Activated naive CD8-positive, alpha-beta T cell (primary cell): ENCODE data around the gene GRK1.

Experiments used
- H3K27ac Mint-ChIP-seq: one replicate; pipeline ENCODE4 v1.8.0; 2021; ENCODE audit warnings: mixed read lengths
- H3K27me3 Mint-ChIP-seq: one replicate; pipeline ENCODE4 v1.8.0; 2021; ENCODE audit warnings: mixed read lengths
- H3K36me3 Mint-ChIP-seq: one replicate; pipeline ENCODE4 v1.8.0; 2021; ENCODE audit warnings: mixed read lengths
- H3K4me1 Mint-ChIP-seq: one replicate; pipeline ENCODE4 v1.8.0; 2021; ENCODE audit warnings: low read depth, mixed read lengths
- H3K4me3 Mint-ChIP-seq: one replicate; pipeline ENCODE4 v1.8.0; 2021; ENCODE audit warnings: mild to moderate bottlenecking, mixed read lengths
- H3K9me3 Mint-ChIP-seq: one replicate; pipeline ENCODE4 v1.8.0; 2021; ENCODE audit warnings: low read depth, mixed read lengths

Gene GRK1

GRCh38 chr13:113754242-113754641, 87.2 kb downstream of the GRK1 start:
- Mint-ChIP-seq H3K27ac (no peak overlapping the region), H3K4me3 (no peak overlapping the region), H3K27me3 (peaks cover 15% of the 10 kb centered on the region), H3K9me3 (no peaks in the 10 kb centered on the region), H3K36me3 (no peaks in the 10 kb centered on the region), H3K4me1 (peaks cover 8% of the 10 kb centered on the region)

- Mint-ChIP-seq H3K36me3 (no peaks in the 10 kb centered on the region), H3K9me3 (no peaks in the 10 kb centered on the region), H3K4me1 (peaks cover 12% of the 10 kb centered on the region), H3K4me3 (no peak overlapping the region), H3K27me3 (peaks cover 19% of the 10 kb centered on the region), H3K27ac (no peak overlapping the region)
Measured at GRCh38 chr13:113754691-113755090, 87.7 kb downstream of the GRK1 start.

DNA sequence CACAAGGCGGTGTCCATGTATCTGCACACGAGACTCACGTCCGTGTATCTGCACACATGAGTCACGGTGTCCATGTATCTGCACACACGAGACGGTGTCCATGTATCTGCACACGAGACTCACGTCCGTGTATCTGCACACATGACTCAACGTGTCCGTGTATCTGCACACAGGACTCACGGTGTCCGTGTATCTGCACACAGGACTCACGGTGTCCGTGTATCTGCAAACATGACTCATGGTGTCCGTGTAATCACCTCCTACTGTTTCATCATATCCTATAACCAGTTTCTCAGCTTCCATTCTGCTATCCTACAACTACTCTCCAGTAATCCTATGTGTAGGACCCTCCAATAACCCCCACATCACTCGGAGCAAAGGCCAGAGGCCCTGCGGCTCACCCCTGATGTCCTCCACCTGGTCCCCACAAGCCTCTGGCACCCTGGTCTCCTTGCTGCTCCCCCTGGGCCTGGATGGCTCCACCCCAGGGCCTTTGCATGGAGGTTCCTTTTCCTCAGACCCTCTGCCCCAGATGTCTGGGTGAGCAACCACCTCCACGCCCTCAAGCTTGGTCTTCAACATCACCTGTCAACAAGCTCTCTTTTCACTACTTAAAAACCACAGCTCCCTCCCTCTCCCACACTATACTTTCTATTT, 89.5 kb downstream of the GRK1 start:
- Mint-ChIP-seq H3K27me3 (peaks cover 30% of the 10 kb centered on the region), H3K36me3 (peaks cover 2% of the 10 kb centered on the region), H3K9me3 (no peaks in the 10 kb centered on the region)

DNA sequence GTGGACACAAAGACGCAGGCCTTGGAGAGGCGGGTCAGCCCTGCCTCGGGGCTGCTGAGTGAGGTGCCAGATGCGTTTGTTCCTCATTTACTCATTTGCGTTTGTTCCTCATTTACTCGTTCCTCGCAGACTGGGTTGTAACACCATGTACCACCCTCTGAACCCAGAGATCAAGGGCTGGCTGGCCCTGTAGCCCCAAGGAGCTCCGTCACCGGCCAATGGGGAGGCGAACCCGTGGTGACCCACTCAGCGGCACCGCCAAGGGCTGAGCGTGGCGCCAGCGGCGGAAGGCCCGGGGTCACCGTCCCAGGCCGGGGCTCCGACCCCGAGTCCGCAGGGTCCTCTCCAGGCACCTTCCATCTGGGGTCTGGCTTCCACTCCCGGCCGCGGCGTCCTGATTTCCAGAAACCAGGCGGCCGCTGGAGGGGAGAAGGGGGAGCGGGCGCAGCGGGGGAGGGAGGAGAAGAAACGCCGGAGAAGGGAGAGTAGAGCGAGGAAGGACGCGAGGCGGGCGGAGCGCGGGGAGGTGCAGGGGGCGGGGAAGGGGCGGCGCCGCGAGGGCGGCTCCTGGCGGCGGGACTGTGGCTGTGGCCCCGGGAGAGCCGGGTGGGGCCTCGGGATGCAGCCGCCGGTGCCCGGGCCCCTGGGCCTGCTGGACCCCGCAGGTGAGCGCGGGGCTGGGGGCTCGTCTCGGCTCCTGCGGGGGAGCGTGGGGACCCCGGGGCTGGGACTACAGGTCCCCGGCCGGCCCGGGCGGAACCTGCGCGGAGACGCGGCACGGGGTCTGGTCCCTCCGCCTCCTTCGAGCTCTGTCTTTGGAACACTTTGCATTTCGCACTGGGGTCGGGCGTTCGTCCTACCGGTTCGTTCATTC, 91.9 kb downstream of the GRK1 start, which contains the start of gene TMEM255B:
Gene TMEM255B, plus strand, starts transcription at position 576 of the 874 bp plus-strand sequence. Its CDS starts 44 bp downstream, at position 620.
- no peak within 1 kb of the TSS for H3K27ac Mint-ChIP-seq
- H3K36me3 Mint-ChIP-seq, result peaks cover 2% of the 10 kb centered on the region
- H3K9me3 Mint-ChIP-seq, result no peaks in the 10 kb centered on the region
- H3K4me1 Mint-ChIP-seq, result peaks cover 15% of the 10 kb centered on the region
- peak within 1 kb of the TSS; percentile 87 for H3K4me3 Mint-ChIP-seq
- H3K27me3 Mint-ChIP-seq, result peaks cover 40% of the 10 kb centered on the region

More for the DNA sequence above, 89.5 kb downstream of the GRK1 start:
- peaks cover 15% of the 10 kb centered on the region for H3K4me1 Mint-ChIP-seq
- no peak overlapping the region for H3K4me3 Mint-ChIP-seq
- H3K27ac Mint-ChIP-seq, result no peak overlapping the region

DNA sequence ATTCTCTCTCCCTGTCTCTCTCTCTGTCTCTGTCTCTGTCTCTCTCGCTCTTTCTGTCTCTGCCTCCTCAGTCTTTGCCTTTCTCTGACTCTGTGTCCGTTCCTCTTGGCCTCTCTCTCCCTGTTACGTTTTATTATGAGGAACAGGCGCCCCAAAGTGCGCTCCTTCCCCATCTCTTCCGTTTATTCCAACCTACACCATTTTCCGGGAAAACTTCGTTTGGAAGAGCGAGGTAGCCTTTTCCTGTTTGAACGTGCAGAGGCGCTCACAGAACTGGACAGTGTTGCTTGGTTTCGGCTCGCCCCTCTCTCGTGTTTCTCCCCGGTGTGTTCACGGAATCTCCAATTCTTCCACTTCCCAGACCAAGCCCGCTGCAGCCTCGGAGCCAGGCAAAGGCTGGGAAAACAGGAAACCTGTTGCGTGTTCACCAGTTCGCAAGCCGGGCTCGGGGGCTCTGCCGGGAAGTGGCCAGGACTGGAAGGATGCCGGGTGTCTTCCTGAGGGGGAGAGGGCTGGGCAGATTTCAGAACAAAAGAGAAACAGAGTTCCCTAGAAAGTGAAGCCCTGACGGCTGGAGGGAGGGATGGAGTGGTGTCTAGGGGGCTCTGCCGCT, 92.6 kb downstream of the GRK1 start:
- Mint-ChIP-seq H3K27me3 (peaks cover 42% of the 10 kb centered on the region), H3K36me3 (peaks cover 2% of the 10 kb centered on the region), H3K4me3 (peak overlapping the region; percentile 87), H3K4me1 (peaks cover 15% of the 10 kb centered on the region), H3K27ac (no peak overlapping the region), H3K9me3 (no peaks in the 10 kb centered on the region)

DNA sequence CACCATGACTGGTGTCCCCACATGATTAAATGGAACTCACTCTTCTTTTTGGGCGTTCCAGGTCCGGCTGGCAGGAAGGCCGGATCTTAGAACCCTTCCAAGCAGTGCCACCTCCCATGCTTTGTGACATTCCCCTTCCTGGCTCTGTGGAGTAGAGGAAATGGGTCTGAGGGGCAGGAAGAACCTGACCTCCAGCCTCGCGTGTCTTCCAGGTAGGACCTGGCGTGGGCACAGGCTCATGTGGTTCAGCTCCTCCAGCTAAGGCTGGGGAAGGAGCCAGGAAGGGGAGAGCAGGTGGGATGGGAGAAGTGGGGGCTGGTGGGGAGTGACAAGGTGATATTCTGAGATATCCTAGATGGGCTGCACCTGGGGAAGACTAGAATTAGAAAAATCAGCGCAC, 94.1 kb downstream of the GRK1 start:
- H3K36me3 Mint-ChIP-seq, result peaks cover 2% of the 10 kb centered on the region
- H3K27ac Mint-ChIP-seq, result no peak overlapping the region
- H3K27me3 Mint-ChIP-seq, result peaks cover 38% of the 10 kb centered on the region
- no peak overlapping the region for H3K4me3 Mint-ChIP-seq
- H3K4me1 Mint-ChIP-seq, result peaks cover 15% of the 10 kb centered on the region
- no peaks in the 10 kb centered on the region for H3K9me3 Mint-ChIP-seq

DNA sequence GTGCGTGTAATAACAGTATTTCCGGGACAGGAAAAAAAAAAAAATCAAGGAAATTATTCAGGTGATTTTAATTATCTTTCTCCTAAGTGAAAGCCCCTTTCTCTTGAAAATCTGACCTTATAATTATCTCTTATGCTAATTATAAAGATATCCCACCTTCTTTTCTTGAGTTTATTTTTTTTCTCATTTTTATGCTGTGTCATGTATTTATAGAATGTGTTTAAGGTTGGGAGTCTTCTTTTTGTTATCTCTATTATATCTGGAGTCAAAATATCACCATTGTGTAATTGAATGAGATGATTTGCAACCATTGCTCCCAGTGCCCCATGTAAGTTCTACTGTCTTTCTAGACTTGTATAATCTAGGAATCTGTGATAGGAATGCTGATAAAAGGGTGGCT, 95.1 kb downstream of the GRK1 start:
- H3K4me3 Mint-ChIP-seq, result no peak overlapping the region
- H3K4me1 Mint-ChIP-seq, result peaks cover 13% of the 10 kb centered on the region
- H3K27ac Mint-ChIP-seq, result no peak overlapping the region
- no peaks in the 10 kb centered on the region for H3K9me3 Mint-ChIP-seq
- H3K27me3 Mint-ChIP-seq, result peaks cover 35% of the 10 kb centered on the region
- H3K36me3 Mint-ChIP-seq, result peaks cover 2% of the 10 kb centered on the region

DNA sequence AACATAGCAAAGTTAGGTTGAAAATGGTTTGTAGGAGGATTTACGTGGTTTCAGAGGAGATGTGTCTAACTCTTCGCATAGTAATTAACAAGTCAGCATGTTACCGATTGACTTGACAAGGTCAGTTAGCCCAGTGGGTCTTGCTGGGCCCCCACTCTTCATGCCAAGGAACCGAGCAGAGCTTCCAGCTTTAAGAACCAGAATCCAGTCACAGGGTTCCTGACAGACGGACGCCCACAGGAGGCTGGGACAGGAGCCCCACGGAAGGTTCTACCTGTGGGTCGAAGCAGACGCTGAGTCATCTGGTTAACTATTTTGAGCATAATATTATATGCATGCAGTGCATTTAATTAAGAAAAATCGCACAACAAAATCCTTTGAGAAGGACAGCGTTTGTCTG, 95.5 kb downstream of the GRK1 start:
- peaks cover 33% of the 10 kb centered on the region for H3K27me3 Mint-ChIP-seq

DNA sequence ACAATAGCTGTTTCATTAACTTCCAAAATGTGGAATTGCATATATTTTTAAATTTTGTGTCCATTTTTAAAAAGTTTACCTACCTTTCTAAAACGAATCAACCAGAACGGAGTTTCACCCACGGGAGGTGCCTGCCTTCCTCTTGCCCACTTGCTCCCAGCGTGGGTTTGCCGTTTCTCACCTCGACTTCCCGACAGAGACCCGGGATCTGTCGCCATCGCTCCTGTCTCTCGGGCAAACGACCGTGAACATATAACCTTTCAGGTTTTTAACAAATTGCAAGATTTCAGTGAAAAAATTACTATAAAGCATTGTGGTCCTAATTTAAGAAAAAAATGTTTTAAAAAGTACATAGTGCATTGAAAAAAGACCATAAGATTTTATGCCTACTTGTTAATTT, 96.2 kb downstream of the GRK1 start:
- Mint-ChIP-seq H3K4me3 (no peak overlapping the region), H3K27ac (no peak overlapping the region), H3K27me3 (peaks cover 29% of the 10 kb centered on the region), H3K36me3 (peaks cover 2% of the 10 kb centered on the region), H3K9me3 (no peaks in the 10 kb centered on the region), H3K4me1 (peaks cover 10% of the 10 kb centered on the region)

More for the DNA sequence above, 95.5 kb downstream of the GRK1 start:
- Mint-ChIP-seq H3K27ac (no peak overlapping the region), H3K9me3 (no peaks in the 10 kb centered on the region), H3K4me3 (no peak overlapping the region), H3K4me1 (peaks cover 10% of the 10 kb centered on the region), H3K36me3 (peaks cover 2% of the 10 kb centered on the region)

DNA sequence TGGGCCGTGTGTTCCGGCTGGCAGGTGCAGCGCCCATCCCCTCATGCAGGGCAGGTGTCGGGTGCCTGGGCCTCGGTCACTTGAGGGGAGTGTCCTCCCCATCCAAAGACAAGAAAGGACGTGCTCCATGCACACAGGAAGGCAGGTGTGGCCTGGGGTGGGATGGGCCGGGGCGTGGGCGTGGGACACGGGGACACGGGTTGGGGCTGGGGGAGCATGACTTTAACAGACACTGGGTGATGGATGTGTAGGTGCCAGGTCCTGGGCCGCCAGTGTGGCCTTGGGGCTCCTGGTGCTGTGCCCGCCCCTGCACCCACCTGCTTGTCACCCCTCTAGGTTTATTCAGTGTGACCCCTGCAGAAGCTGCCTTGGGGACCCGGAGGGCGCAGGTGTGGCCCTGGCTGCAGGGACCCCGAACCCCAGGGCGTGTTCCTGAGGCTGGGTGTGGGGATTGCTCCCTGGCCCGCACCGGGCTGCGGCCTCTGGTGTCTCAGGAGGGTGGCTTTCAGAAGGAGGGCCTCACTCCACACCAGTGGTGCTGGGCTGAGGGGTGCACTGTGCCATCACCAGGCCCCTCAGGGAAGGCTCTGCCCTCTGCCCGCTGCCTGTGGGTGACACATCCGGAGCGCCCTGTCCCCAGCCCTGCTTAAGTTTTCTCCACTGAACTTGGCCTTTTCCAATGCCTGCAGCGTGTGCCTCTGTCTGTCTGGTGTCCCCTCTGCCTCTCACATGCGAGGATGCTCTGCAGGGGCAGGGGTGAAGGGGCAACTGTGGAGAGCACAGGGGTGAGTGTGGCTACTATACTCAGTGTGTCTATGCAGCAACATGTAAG, 97.2 kb downstream of the GRK1 start:
- Mint-ChIP-seq H3K27me3 (peaks cover 26% of the 10 kb centered on the region), H3K27ac (no peak overlapping the region), H3K4me3 (no peak overlapping the region), H3K4me1 (peaks cover 7% of the 10 kb centered on the region), H3K9me3 (no peaks in the 10 kb centered on the region), H3K36me3 (peaks cover 2% of the 10 kb centered on the region)

- H3K4me3 Mint-ChIP-seq, result no peak overlapping the region
- no peaks in the 10 kb centered on the region for H3K9me3 Mint-ChIP-seq
- peaks cover 23% of the 10 kb centered on the region for H3K27me3 Mint-ChIP-seq
- no peak overlapping the region for H3K27ac Mint-ChIP-seq
- H3K4me1 Mint-ChIP-seq, result no peaks in the 10 kb centered on the region
- peaks cover 2% of the 10 kb centered on the region for H3K36me3 Mint-ChIP-seq
Measured at GRCh38 chr13:113764793-113765563, 98.0 kb downstream of the GRK1 start.

DNA sequence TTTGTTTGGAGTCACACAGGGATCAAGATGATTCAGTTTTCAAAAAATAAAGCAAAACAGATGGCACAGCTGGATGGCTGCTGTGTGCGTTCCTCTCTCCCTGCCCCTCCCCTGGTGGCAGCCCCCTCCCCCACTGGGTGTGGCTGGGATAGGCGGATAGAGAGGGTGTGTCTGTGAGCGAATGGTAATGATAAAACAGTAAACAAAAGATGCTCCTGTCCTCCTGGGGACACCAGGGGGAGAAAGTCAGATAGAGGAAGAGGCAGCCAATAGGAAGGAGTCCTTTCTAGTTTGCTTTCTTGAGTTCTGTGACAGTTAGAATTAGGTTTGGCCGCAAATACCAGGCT, 98.5 kb downstream of the GRK1 start:
- peaks cover 21% of the 10 kb centered on the region for H3K27me3 Mint-ChIP-seq
- no peak overlapping the region for H3K4me3 Mint-ChIP-seq
- no peak overlapping the region for H3K27ac Mint-ChIP-seq
- no peaks in the 10 kb centered on the region for H3K36me3 Mint-ChIP-seq
- no peaks in the 10 kb centered on the region for H3K9me3 Mint-ChIP-seq
- H3K4me1 Mint-ChIP-seq, result no peaks in the 10 kb centered on the region

DNA sequence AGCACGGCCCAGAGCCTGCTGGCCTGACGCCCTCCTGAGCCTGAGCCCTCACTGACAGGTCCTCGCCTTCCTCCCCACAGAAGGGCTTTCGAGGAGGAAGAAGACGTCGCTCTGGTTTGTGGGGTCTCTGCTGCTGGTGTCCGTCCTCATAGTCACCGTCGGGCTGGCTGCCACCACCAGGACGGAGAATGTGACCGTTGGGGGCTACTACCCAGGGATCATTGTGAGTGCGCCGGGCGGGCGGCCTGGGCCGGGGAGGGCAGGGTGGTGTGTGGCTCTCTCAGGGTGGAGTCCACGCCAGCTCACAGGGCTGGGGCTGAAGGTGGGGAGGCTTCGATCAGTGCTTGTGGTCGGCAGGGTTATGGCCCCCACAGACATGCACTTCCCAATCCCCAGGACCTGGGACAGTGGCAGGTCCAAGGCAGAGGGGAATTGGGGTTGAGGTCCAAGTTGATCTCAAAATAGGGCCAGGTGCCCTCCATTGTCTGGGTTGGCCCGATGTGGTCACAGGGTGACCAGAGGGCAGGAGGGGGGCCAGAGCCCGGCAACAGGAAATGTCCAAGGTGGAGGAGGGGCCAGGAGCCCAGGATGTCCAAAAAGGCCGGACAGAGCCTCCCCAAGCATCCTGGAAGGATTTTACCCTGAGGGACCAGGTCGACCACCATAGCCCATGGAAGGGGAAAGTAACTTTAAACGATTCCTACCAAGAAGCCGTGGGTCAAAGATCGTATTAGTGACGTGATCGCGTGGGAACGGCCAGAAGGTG, 99.2 kb downstream of the GRK1 start:
- Mint-ChIP-seq H3K27ac (no peak overlapping the region), H3K36me3 (no peaks in the 10 kb centered on the region), H3K9me3 (no peaks in the 10 kb centered on the region), H3K4me1 (no peaks in the 10 kb centered on the region), H3K4me3 (no peak overlapping the region), H3K27me3 (peaks cover 15% of the 10 kb centered on the region)
